ENCODE data around the gene THAP7.

DNA sequence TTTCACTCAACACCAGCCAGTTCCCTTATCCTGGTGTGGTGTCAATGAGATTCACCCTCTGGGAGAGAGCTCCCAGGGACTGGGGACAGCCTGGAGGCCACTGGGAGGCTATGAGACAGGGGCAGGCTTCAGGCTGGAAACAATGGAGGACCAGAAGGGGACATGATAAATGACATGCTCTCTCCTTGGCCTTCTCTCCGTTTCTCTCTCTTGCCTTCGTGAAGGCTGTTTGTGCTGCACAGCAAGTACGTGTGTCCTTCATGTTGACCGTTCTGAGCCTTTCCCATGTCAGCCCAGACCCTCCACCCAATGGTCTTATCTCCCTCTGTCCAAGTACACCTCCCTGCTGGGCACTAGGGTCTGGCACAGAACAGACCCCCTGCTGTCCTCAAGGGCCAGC lies 21.4 kb downstream of the THAP7 start:
- TF ChIP-seq CEBPB (IDR thresholded peaks at IDR 0.05; ENCODE audit: low read depth, low read length) (no peak), RFX5 (IDR thresholded peaks at IDR 0.05; ENCODE audit: low read depth, low read length) (no peak), FOS (IDR thresholded peaks at IDR 0.05; ENCODE audit: low read depth, low read length) (no peak), RAD21 (IDR thresholded peaks at IDR 0.05; ENCODE audit: low read length) (no peak), POLR2A (IDR thresholded peaks at IDR 0.05; ENCODE audit: low read depth, low read length) (no peak), RCOR1 (IDR thresholded peaks at IDR 0.05; ENCODE audit: insufficient replicate concordance, low read length) (no peak), MXI1 (IDR thresholded peaks at IDR 0.05; ENCODE audit: borderline replicate concordance, low read depth, low read length) (no peak), MAFK (IDR thresholded peaks at IDR 0.05; ENCODE audit: low read depth, low read length) (no peak), MAZ (IDR thresholded peaks at IDR 0.05; ENCODE audit: borderline replicate concordance, low read depth, low read length) (no peak), CHD1 (IDR thresholded peaks at IDR 0.05; ENCODE audit: low read depth, low read length) (no peak)
- TF ChIP-seq, protein P1, sequence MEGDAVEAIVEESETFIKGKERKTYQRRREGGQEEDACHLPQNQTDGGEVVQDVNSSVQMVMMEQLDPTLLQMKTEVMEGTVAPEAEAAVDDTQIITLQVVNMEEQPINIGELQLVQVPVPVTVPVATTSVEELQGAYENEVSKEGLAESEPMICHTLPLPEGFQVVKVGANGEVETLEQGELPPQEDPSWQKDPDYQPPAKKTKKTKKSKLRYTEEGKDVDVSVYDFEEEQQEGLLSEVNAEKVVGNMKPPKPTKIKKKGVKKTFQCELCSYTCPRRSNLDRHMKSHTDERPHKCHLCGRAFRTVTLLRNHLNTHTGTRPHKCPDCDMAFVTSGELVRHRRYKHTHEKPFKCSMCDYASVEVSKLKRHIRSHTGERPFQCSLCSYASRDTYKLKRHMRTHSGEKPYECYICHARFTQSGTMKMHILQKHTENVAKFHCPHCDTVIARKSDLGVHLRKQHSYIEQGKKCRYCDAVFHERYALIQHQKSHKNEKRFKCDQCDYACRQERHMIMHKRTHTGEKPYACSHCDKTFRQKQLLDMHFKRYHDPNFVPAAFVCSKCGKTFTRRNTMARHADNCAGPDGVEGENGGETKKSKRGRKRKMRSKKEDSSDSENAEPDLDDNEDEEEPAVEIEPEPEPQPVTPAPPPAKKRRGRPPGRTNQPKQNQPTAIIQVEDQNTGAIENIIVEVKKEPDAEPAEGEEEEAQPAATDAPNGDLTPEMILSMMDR (conservative IDR thresholded peaks at IDR 0.05; ENCODE audit: low read depth, low read length) = no peak
- TF ChIP-seq, protein P2, sequence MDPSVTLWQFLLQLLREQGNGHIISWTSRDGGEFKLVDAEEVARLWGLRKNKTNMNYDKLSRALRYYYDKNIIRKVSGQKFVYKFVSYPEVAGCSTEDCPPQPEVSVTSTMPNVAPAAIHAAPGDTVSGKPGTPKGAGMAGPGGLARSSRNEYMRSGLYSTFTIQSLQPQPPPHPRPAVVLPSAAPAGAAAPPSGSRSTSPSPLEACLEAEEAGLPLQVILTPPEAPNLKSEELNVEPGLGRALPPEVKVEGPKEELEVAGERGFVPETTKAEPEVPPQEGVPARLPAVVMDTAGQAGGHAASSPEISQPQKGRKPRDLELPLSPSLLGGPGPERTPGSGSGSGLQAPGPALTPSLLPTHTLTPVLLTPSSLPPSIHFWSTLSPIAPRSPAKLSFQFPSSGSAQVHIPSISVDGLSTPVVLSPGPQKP (IDR thresholded peaks at IDR 0.05; ENCODE audit: borderline replicate concordance, low read depth, low read length) = no peak
- TF ChIP-seq, protein P3, sequence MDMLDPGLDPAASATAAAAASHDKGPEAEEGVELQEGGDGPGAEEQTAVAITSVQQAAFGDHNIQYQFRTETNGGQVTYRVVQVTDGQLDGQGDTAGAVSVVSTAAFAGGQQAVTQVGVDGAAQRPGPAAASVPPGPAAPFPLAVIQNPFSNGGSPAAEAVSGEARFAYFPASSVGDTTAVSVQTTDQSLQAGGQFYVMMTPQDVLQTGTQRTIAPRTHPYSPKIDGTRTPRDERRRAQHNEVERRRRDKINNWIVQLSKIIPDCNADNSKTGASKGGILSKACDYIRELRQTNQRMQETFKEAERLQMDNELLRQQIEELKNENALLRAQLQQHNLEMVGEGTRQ (IDR thresholded peaks at IDR 0.05; ENCODE audit: low read depth, low read length) = no peak
